CD4-positive, alpha-beta T cell treated with Interleukin-12 subunit alpha and Interleukin-12 subunit beta, for 1 hour (primary cell): ENCODE data around the gene SLC5A11.
"Not testable (repeated sequence)": the region's sequence is repeated elsewhere in the genome, so short reads cannot be mapped to it uniquely, and the experiment has no call there.

ENCODE experiments used
- DNase-seq: peaks from one replicate; pipeline ENCODE4 v3.0.0-alpha.2; 2020

Gene SLC5A11

GRCh38 chr16:24863582-24864437, 18.0 kb downstream of the SLC5A11 start:
- DNase-seq, result no peak

GRCh38 chr16:24869033-24869432, 23.3 kb downstream of the SLC5A11 start:
- DNase-seq, result no peak

- no peak for DNase-seq
Observed at GRCh38 chr16:24871891-24872290, 26.1 kb downstream of the SLC5A11 start.

- no peak for DNase-seq
Observed at GRCh38 chr16:24873028-24873427, 27.3 kb downstream of the SLC5A11 start.

- no peak for DNase-seq
Observed at GRCh38 chr16:24875466-24875865, 29.7 kb downstream of the SLC5A11 start.

GRCh38 chr16:24876231-24876630, 30.5 kb downstream of the SLC5A11 start:
- DNase-seq, result no peak

- DNase-seq, result no peak
Observed at GRCh38 chr16:24879684-24880083, 33.9 kb downstream of the SLC5A11 start.

- no peak for DNase-seq
Observed at GRCh38 chr16:24883714-24884151, 38.0 kb downstream of the SLC5A11 start.

GRCh38 chr16:24887472-24887871, 41.7 kb downstream of the SLC5A11 start:
- DNase-seq, result no peak

- DNase-seq, result no peak
Observed at GRCh38 chr16:24890746-24891145, 45.0 kb downstream of the SLC5A11 start.

- DNase-seq, result no peak
Observed at GRCh38 chr16:24896439-24896838, 50.7 kb downstream of the SLC5A11 start.

- not testable (repeated sequence) for DNase-seq
Observed at GRCh38 chr16:24897522-24897921, 51.8 kb downstream of the SLC5A11 start.

GRCh38 chr16:24900230-24900629, 54.5 kb downstream of the SLC5A11 start:
- no peak for DNase-seq

GRCh38 chr16:24906199-24906808, 60.5 kb downstream of the SLC5A11 start:
- DNase-seq, result no peak

- no peak for DNase-seq
Observed at GRCh38 chr16:24906901-24907300, 61.1 kb downstream of the SLC5A11 start.

- DNase-seq, result no peak
Observed at GRCh38 chr16:24908716-24909115, 63.0 kb downstream of the SLC5A11 start.

GRCh38 chr16:24909856-24910255, 64.1 kb downstream of the SLC5A11 start:
- DNase-seq, result no peak

GRCh38 chr16:24915019-24915418, 69.3 kb downstream of the SLC5A11 start:
- no peak for DNase-seq

GRCh38 chr16:24915576-24915975, 69.8 kb downstream of the SLC5A11 start:
- no peak for DNase-seq

- no peak for DNase-seq
Observed at GRCh38 chr16:24917236-24917635, 71.5 kb downstream of the SLC5A11 start.

- no peak for DNase-seq
Observed at GRCh38 chr16:24917891-24918290, 72.1 kb downstream of the SLC5A11 start.

- DNase-seq, result no peak
Observed at GRCh38 chr16:24918641-24919040, 72.9 kb downstream of the SLC5A11 start.

- no peak for DNase-seq
Observed at GRCh38 chr16:24919536-24919935, 73.8 kb downstream of the SLC5A11 start.

GRCh38 chr16:24920568-24920967, 74.8 kb downstream of the SLC5A11 start:
- DNase-seq, result no peak
